ENCODE data around the gene LAIR2. TPM values are rescaled to one million over a fixed set of nuclear protein-coding genes. Genes with fewer than 3 reads are reported as not detected.
"Not testable (repeated sequence)": the region's sequence is repeated elsewhere in the genome, so short reads cannot be mapped to it uniquely, and the experiment has no call there.

Gene LAIR2
- total RNA-seq, 2 experiments from 2014 or later = 1.4 to 6.8 TPM

GRCh38 chr19:54461210-54461609 lies 41.4 kb upstream of the LAIR2 start:
- no peaks in the 10 kb centered on the region for H3K9me3 Mint-ChIP-seq (ENCODE audit: low read depth)
- DNase-seq = no peak
- H3K4me1 Mint-ChIP-seq = peaks cover 22% of the 10 kb centered on the region
- H3K27ac Mint-ChIP-seq = peak overlapping the region; percentile 83
- H3K4me3 Mint-ChIP-seq = no peak overlapping the region
- peaks cover 31% of the 10 kb centered on the region for H3K36me3 Mint-ChIP-seq
- ATAC-seq = no peak
- CTCF ChIA-PET = interaction anchor here (1.9 kb wide), 1 partner anchor 12 kb away, joined by 5 read pairs; the partner anchor contains the start of gene LENG8
- H3K27me3 Mint-ChIP-seq = peaks cover 4% of the 10 kb centered on the region

- Mint-ChIP-seq H3K4me3 (peak overlapping the region; percentile 67), H3K36me3 (peaks cover 30% of the 10 kb centered on the region), H3K9me3 (ENCODE audit: low read depth) (no peaks in the 10 kb centered on the region), H3K27me3 (peaks cover 4% of the 10 kb centered on the region), H3K27ac (peak overlapping the region; percentile 83), H3K4me1 (peaks cover 22% of the 10 kb centered on the region)
- CTCF ChIA-PET = interaction anchor here (1.1 to 1.9 kb wide), 2 partner anchors 11 to 13 kb away, joined by 4 to 5 read pairs; partner anchors contain the start of gene LENG8
- DNase-seq = no peak
- ATAC-seq = no peak
Measured at GRCh38 chr19:54461613-54462012, 41.0 kb upstream of the LAIR2 start.

GRCh38 chr19:54462047-54462654 lies 40.5 kb upstream of the LAIR2 start:
- peaks cover 22% of the 10 kb centered on the region for H3K4me1 Mint-ChIP-seq
- no peaks in the 10 kb centered on the region for H3K9me3 Mint-ChIP-seq (ENCODE audit: low read depth)
- peak overlapping the region; percentile 67 for H3K4me3 Mint-ChIP-seq
- H3K27ac Mint-ChIP-seq = peak overlapping the region; percentile 83
- peaks cover 30% of the 10 kb centered on the region for H3K36me3 Mint-ChIP-seq
- CTCF ChIA-PET = interaction anchor here (1.1 to 1.9 kb wide), 2 partner anchors 12 to 13 kb away, joined by 4 to 5 read pairs; partner anchors contain the start of gene LENG8
- peaks cover 4% of the 10 kb centered on the region for H3K27me3 Mint-ChIP-seq
- ATAC-seq (no peak), DNase-seq (no peak)

GRCh38 chr19:54462655-54463530 lies 39.7 kb upstream of the LAIR2 start:
- H3K4me1 Mint-ChIP-seq = peaks cover 22% of the 10 kb centered on the region
- ATAC-seq = peak; percentile 21
- peak overlapping the region; percentile 76 for H3K4me3 Mint-ChIP-seq
- CTCF ChIA-PET = interaction anchor here (0.8 to 1.9 kb wide), 6 partner anchors 13 to 303 kb away, joined by 3 to 8 read pairs (median 4); partner anchors contain the start of gene LENG8
- peak overlapping the region; percentile 87 for H3K27ac Mint-ChIP-seq
- H3K27me3 Mint-ChIP-seq = peaks cover 4% of the 10 kb centered on the region
- H3K9me3 Mint-ChIP-seq (ENCODE audit: low read depth) = no peaks in the 10 kb centered on the region
- DNase-seq = peak; percentile 80
- H3K36me3 Mint-ChIP-seq = peaks cover 27% of the 10 kb centered on the region

- H3K27me3 Mint-ChIP-seq = peaks cover 10% of the 10 kb centered on the region
- peak within 1 kb of the TSS; percentile 76 for H3K4me3 Mint-ChIP-seq
Measured at GRCh38 chr19:54463531-54464043, 39.0 kb upstream of the LAIR2 start, which contains the start of gene LENG9. LENG9 (minus strand) TSS chr19:54463778; CDS start chr19:54463526, 252 bp downstream.

GRCh38 chr19:54464044-54464629 lies 38.5 kb upstream of the LAIR2 start:
- Mint-ChIP-seq H3K4me3 (peak overlapping the region; percentile 76), H3K36me3 (peaks cover 15% of the 10 kb centered on the region), H3K9me3 (ENCODE audit: low read depth) (no peaks in the 10 kb centered on the region), H3K4me1 (peaks cover 22% of the 10 kb centered on the region), H3K27ac (peak overlapping the region; percentile 87), H3K27me3 (peaks cover 15% of the 10 kb centered on the region)
- CTCF ChIA-PET = interaction anchor here (0.8 to 1.5 kb wide), 5 partner anchors 14 to 304 kb away, joined by 3 to 8 read pairs (median 4); partner anchors contain the start of gene LENG8
- ATAC-seq (peak; percentile 65), DNase-seq (peak; percentile 97)

More at GRCh38 chr19:54463531-54464043, 39.0 kb upstream of the LAIR2 start, which contains the start of gene LENG9:
- CTCF ChIA-PET = interaction anchor here (0.8 to 1.5 kb wide), 4 partner anchors 15 to 303 kb away, joined by 3 to 8 read pairs (median 4); partner anchors contain the start of gene LENG8
- DNase-seq (peak; percentile 99), ATAC-seq (peak; percentile 73)
- H3K27ac Mint-ChIP-seq = peak within 1 kb of the TSS; percentile 87
- no peaks in the 10 kb centered on the region for H3K9me3 Mint-ChIP-seq (ENCODE audit: low read depth)
- H3K36me3 Mint-ChIP-seq = peaks cover 20% of the 10 kb centered on the region
- H3K4me1 Mint-ChIP-seq = peaks cover 22% of the 10 kb centered on the region

GRCh38 chr19:54464630-54465425 lies 37.8 kb upstream of the LAIR2 start:
- peaks cover 21% of the 10 kb centered on the region for H3K27me3 Mint-ChIP-seq
- DNase-seq (peak; percentile 94), ATAC-seq (peak; percentile 55)
- peak overlapping the region; percentile 87 for H3K27ac Mint-ChIP-seq
- CTCF ChIA-PET = interaction anchor here (1.0 kb wide), 1 partner anchor 17 kb away, joined by 4 read pairs; no protein-coding TSS in a partner anchor
- H3K9me3 Mint-ChIP-seq (ENCODE audit: low read depth) = no peaks in the 10 kb centered on the region
- peak overlapping the region; percentile 76 for H3K4me3 Mint-ChIP-seq
- peaks cover 18% of the 10 kb centered on the region for H3K4me1 Mint-ChIP-seq
- H3K36me3 Mint-ChIP-seq = peaks cover 11% of the 10 kb centered on the region

GRCh38 chr19:54465426-54466109 lies 37.1 kb upstream of the LAIR2 start:
- CTCF ChIA-PET = interaction anchor here (1.0 kb wide), 2 partner anchors 13 to 16 kb away, joined by 4 read pairs; no protein-coding TSS in a partner anchor
- DNase-seq (no peak), ATAC-seq (no peak)
- Mint-ChIP-seq H3K36me3 (peaks cover 11% of the 10 kb centered on the region), H3K27me3 (peaks cover 29% of the 10 kb centered on the region), H3K4me3 (peak overlapping the region; percentile 22), H3K27ac (no peak overlapping the region), H3K9me3 (ENCODE audit: low read depth) (no peaks in the 10 kb centered on the region), H3K4me1 (peaks cover 18% of the 10 kb centered on the region)

GRCh38 chr19:54466110-54466480 lies 36.5 kb upstream of the LAIR2 start:
- not testable (repeated sequence) for DNase-seq; ATAC-seq; H3K36me3 Mint-ChIP-seq; H3K27ac Mint-ChIP-seq; H3K9me3 Mint-ChIP-seq (ENCODE audit: low read depth)
- H3K4me1 Mint-ChIP-seq = peaks cover 21% of the 10 kb centered on the region
- peaks cover 33% of the 10 kb centered on the region for H3K27me3 Mint-ChIP-seq
- CTCF ChIA-PET = interaction anchor here (1.0 kb wide), 1 partner anchor 13 kb away, joined by 4 read pairs; no protein-coding TSS in a partner anchor
- peak overlapping the region; percentile 22 for H3K4me3 Mint-ChIP-seq

GRCh38 chr19:54469496-54469934 lies 33.1 kb upstream of the LAIR2 start:
- Mint-ChIP-seq H3K9me3 (ENCODE audit: low read depth) (no peaks in the 10 kb centered on the region), H3K27me3 (peaks cover 47% of the 10 kb centered on the region), H3K4me1 (peaks cover 4% of the 10 kb centered on the region), H3K4me3 (no peak overlapping the region), H3K36me3 (no peaks in the 10 kb centered on the region), H3K27ac (no peak overlapping the region)
- ATAC-seq = no peak
- CTCF ChIA-PET = interaction anchor here (2.0 kb wide), 1 partner anchor 10 kb away, joined by 7 read pairs; no protein-coding TSS in a partner anchor
- DNase-seq = no peak

GRCh38 chr19:54470276-54470887 lies 32.2 kb upstream of the LAIR2 start:
- peaks cover 47% of the 10 kb centered on the region for H3K27me3 Mint-ChIP-seq
- ATAC-seq (no peak), DNase-seq (no peak)
- H3K9me3 Mint-ChIP-seq (ENCODE audit: low read depth) = no peaks in the 10 kb centered on the region
- peaks cover 4% of the 10 kb centered on the region for H3K4me1 Mint-ChIP-seq
- no peak overlapping the region for H3K27ac Mint-ChIP-seq
- no peaks in the 10 kb centered on the region for H3K36me3 Mint-ChIP-seq
- CTCF ChIA-PET = interaction anchor here (2.0 kb wide), 1 partner anchor 9 kb away, joined by 7 read pairs; no protein-coding TSS in a partner anchor
- H3K4me3 Mint-ChIP-seq = no peak overlapping the region

Data from activated CD8-positive, alpha-beta memory T cell treated with anti-CD3 and anti-CD28 coated beads, Interleukin-2, amount 10 ng/mL, durations not matched to agents 7 days and 5 days (primary cell).